ENCODE measurements around the gene RAB9A.
"Not testable (repeated sequence)": the region's sequence is repeated elsewhere in the genome, so short reads cannot be mapped to it uniquely, and the experiment has no call there.

DNA sequence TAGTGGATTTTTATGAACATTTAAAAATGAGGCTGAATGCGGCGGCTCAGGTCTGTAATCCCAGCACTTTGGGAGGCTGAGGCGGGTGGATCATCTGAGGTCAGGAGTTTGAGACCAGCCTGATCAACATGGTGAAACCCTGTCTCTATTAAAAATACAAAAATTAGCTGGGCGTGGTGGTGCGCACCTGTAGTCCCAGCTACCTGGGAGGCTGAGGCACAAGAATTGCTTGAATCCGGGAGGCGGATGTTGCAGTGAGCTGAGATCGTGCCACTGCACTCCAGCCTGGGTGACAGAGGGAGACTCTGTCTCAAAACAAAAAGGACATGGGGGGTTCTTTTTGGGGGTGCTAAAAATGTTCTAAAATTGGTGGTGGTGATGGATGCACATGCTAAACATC lies 19.2 kb upstream of the RAB9A start:
- not testable (repeated sequence) for TF ChIP-seq CTCF, MYC (IDR thresholded peaks at IDR 0.05; ENCODE audit: low read depth, low read length)
